ENCODE results near the gene PGS1.

The PGS1 gene

GRCh38 chr17:78335209-78335608, 43.2 kb upstream of the PGS1 start:
- peak overlapping the region; percentile 39 for H3K4me3 Mint-ChIP-seq
- no peak for DNase-seq
- H3K27me3 Mint-ChIP-seq (ENCODE audit: low read depth, poor library complexity) = peaks cover 19% of the 10 kb centered on the region
- peaks cover 3% of the 10 kb centered on the region for H3K9me3 Mint-ChIP-seq
- no peak overlapping the region for H3K27ac Mint-ChIP-seq
- no peak for TF ChIP-seq CTCF (IDR thresholded peaks at IDR 0.05)
- peaks cover 56% of the 10 kb centered on the region for H3K4me1 Mint-ChIP-seq
- no peaks in the 10 kb centered on the region for H3K36me3 Mint-ChIP-seq (ENCODE audit: low read depth)

- no peaks in the 10 kb centered on the region for H3K36me3 Mint-ChIP-seq (ENCODE audit: low read depth)
- no peaks in the 10 kb centered on the region for H3K9me3 Mint-ChIP-seq
- no peak for TF ChIP-seq CTCF (IDR thresholded peaks at IDR 0.05)
- H3K4me1 Mint-ChIP-seq = peaks cover 47% of the 10 kb centered on the region
- no peak for DNase-seq
- peaks cover 30% of the 10 kb centered on the region for H3K27me3 Mint-ChIP-seq (ENCODE audit: low read depth, poor library complexity)
- H3K27ac Mint-ChIP-seq = no peak overlapping the region
- no peak overlapping the region for H3K4me3 Mint-ChIP-seq
These were observed 41.0 kb upstream of the PGS1 start for GRCh38 chr17:78337244-78338109.

GRCh38 chr17:78338486-78339259, 39.8 kb upstream of the PGS1 start:
- H3K4me1 Mint-ChIP-seq = peaks cover 49% of the 10 kb centered on the region
- no peak overlapping the region for H3K27ac Mint-ChIP-seq
- no peak for TF ChIP-seq CTCF (IDR thresholded peaks at IDR 0.05)
- no peaks in the 10 kb centered on the region for H3K36me3 Mint-ChIP-seq (ENCODE audit: low read depth)
- H3K27me3 Mint-ChIP-seq (ENCODE audit: low read depth, poor library complexity) = peaks cover 38% of the 10 kb centered on the region
- H3K4me3 Mint-ChIP-seq = no peak overlapping the region
- no peak for DNase-seq
- H3K9me3 Mint-ChIP-seq = no peaks in the 10 kb centered on the region

- no peak for DNase-seq
- Mint-ChIP-seq H3K4me3 (peak overlapping the region; percentile 57), H3K4me1 (peaks cover 41% of the 10 kb centered on the region), H3K36me3 (ENCODE audit: low read depth) (no peaks in the 10 kb centered on the region), H3K9me3 (no peaks in the 10 kb centered on the region), H3K27ac (no peak overlapping the region), H3K27me3 (ENCODE audit: low read depth, poor library complexity) (peaks cover 39% of the 10 kb centered on the region)
- no peak for TF ChIP-seq CTCF (IDR thresholded peaks at IDR 0.05)
These were observed 38.1 kb upstream of the PGS1 start for GRCh38 chr17:78340183-78340955.

GRCh38 chr17:78341559-78342448, 36.6 kb upstream of the PGS1 start:
- peaks cover 40% of the 10 kb centered on the region for H3K27me3 Mint-ChIP-seq (ENCODE audit: low read depth, poor library complexity)
- H3K4me3 Mint-ChIP-seq = peak overlapping the region; percentile 57
- peaks cover 40% of the 10 kb centered on the region for H3K4me1 Mint-ChIP-seq
- no peaks in the 10 kb centered on the region for H3K36me3 Mint-ChIP-seq (ENCODE audit: low read depth)
- no peaks in the 10 kb centered on the region for H3K9me3 Mint-ChIP-seq
- TF ChIP-seq CTCF (IDR thresholded peaks at IDR 0.05) = no peak
- H3K27ac Mint-ChIP-seq = no peak overlapping the region
- DNase-seq = peak; percentile 83
